Measurements from ENCODE around the gene TMPRSS9. TPM values are rescaled to one million over a fixed set of nuclear protein-coding genes. Genes with fewer than 3 reads are reported as not detected.

Gene TMPRSS9
- total RNA-seq, 2 donors from 2014 or later = 0.25 TPM; not detected in 1

DNA sequence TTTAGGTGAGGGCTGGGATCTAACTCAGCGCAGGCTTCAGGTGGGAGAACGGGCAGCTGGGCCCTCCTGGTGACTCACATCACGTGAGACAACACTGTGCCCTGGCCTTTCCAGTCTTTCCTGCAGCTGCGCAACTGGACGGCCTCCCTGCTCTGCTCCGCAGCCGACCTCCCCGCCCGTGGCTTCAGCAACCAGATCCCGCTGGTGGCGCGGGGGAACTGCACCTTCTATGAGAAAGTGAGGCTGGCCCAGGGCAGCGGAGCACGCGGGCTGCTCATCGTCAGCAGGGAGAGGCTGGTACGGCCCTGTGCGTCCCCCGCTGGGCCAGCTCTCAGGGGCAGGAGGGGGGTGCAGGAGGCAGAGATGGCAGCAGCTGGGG is 22.7 kb upstream of the TMPRSS9 start:
- intact Hi-C loops (cut with DNase I) = no loop called here
- Histone ChIP-seq H3K27me3 (no peaks in the 10 kb centered on the region), H3K4me1 (peaks cover 11% of the 10 kb centered on the region), H3K36me3 (no peaks in the 10 kb centered on the region), H3K27ac (no peak overlapping the region), H3K4me3 (no peak overlapping the region), H3K9me3 (no peaks in the 10 kb centered on the region), H3K9ac (ENCODE audit: low read depth in 2 of 2, low read length in 2 of 2) (no peak overlapping the region)
- no peak for TF ChIP-seq CTCF (IDR thresholded peaks at IDR 0.05)
- no peak for DNase-seq

DNA sequence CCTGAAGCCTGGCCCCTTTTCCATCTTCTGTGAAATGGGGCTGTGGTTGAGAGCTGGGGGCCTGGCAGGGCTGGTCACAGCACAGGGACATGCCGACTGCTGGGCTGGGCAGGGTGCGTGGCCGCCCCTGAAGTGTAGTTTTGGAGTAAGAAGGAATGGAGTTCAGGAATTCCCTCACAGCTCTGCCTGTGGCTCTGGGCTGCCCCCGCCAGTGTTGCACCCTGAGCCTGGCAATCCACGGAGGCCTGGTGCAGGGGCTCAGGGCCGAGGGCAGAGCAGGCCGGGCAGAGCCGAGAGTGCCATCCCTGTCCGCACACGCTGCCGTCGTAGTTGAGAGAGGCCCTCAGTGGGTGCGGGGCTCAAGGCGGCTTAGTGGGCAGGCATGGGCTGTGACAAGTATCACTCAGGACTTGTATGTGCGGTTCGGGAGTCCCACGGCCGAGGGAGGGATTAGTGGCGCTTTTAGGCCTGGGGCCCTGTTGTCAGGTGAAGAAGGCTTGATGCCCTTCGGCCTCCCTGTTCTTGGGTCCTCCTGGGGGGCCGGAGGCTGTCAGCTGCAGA is 21.9 kb upstream of the TMPRSS9 start:
- TF ChIP-seq CTCF (IDR thresholded peaks at IDR 0.05) = no peak
- H3K9me3 ChIP-seq = no peaks in the 10 kb centered on the region
- intact Hi-C loops (cut with DNase I) = no loop called here
- H3K9ac ChIP-seq (ENCODE audit: low read depth in 2 of 2, low read length in 2 of 2) = no peak overlapping the region
- H3K4me3 ChIP-seq = no peak overlapping the region
- H3K27me3 ChIP-seq = no peaks in the 10 kb centered on the region
- no peak overlapping the region for H3K27ac ChIP-seq
- H3K4me1 ChIP-seq = peaks cover 7% of the 10 kb centered on the region
- DNase-seq = no peak
- H3K36me3 ChIP-seq = no peaks in the 10 kb centered on the region

GRCh38 chr19:2338751-2339643 is 21.1 kb upstream of the TMPRSS9 start:
- Histone ChIP-seq H3K27ac (no peak overlapping the region), H3K27me3 (no peaks in the 10 kb centered on the region), H3K9me3 (no peaks in the 10 kb centered on the region), H3K9ac (ENCODE audit: low read depth in 2 of 2, low read length in 2 of 2) (no peak overlapping the region), H3K36me3 (no peaks in the 10 kb centered on the region), H3K4me1 (peaks cover under 1% of the 10 kb centered on the region), H3K4me3 (no peak overlapping the region)
- TF ChIP-seq CTCF (IDR thresholded peaks at IDR 0.05) = no peak
- DNase-seq = no peak
- intact Hi-C loops (cut with DNase I) = no loop called here

DNA sequence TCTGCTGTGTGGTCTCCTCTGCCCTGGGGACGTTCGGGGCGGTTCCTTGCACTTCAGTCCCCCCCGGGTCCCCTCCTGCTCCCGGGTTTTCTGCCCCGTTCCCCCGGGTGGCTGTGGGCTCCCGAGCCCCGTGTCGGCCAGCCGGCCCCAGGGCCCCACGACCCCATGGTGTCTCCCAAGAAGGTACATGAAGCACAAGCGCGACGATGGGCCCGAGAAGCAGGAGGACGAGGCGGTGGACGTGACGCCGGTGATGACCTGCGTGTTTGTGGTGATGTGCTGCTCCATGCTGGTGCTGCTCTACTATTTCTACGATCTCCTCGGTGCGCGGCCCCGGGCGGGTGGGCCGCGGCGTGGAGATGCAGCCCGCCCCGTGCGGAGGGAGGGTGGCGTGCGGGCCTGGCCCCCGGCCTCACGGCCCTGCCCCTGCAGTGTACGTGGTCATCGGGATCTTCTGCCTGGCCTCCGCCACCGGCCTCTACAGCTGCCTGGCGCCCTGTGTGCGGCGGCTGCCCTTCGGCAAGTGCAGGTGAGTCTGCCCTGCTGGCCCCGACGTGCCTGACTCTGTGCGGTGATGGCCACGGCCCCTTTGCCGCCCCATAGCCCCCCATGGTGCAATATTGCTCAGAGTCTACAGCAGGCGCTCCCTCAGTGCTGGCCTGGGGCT is 20.3 kb upstream of the TMPRSS9 start:
- Histone ChIP-seq H3K27me3 (no peaks in the 10 kb centered on the region), H3K9me3 (no peaks in the 10 kb centered on the region), H3K36me3 (no peaks in the 10 kb centered on the region), H3K4me1 (no peaks in the 10 kb centered on the region), H3K4me3 (no peak overlapping the region), H3K27ac (no peak overlapping the region), H3K9ac (ENCODE audit: low read depth in 2 of 2, low read length in 2 of 2) (no peak overlapping the region)
- TF ChIP-seq CTCF (IDR thresholded peaks at IDR 0.05) = no peak
- intact Hi-C loops (cut with DNase I) = no loop called here
- no peak for DNase-seq

DNA sequence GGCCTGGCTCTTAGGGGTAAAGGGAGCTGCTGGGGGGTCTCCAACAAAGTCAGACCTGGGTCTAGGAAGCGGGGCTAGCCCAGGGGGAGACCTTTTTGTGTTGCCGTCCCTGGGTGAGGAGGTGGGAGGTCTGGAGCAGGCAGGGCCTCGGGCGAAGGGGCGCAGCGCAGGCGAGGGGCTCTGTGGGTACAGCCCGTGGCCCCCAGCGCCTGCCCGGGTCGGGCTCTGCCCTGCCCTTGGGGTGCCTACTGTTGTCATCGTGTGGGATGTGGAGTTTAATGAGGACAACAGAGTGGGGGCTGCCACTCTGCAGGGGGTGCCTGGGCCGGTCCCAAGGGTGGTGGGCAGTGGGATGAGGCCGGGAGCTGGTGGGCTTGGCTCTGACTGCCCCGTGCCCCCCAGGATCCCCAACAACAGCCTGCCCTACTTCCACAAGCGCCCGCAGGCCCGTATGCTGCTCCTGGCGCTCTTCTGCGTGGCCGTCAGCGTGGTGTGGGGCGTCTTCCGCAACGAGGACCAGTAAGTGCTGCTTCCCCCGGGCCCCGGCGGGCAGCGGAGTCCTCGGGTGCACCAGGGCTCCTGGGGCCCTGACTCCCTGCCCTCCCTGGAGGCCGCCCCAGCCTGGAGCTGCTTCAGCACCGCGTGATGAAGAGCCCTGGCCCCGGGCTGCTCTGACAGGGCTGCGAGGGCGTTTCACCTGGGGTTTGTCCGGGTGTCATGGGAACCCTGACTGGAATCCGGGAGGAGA is 19.4 kb upstream of the TMPRSS9 start:
- H3K27me3 ChIP-seq = no peaks in the 10 kb centered on the region
- H3K36me3 ChIP-seq = no peaks in the 10 kb centered on the region
- H3K9me3 ChIP-seq = no peaks in the 10 kb centered on the region
- intact Hi-C loops (cut with DNase I) = no loop called here
- no peak for DNase-seq
- no peaks in the 10 kb centered on the region for H3K4me1 ChIP-seq
- H3K4me3 ChIP-seq = no peak overlapping the region
- TF ChIP-seq CTCF (IDR thresholded peaks at IDR 0.05) = no peak
- no peak overlapping the region for H3K9ac ChIP-seq (ENCODE audit: low read depth in 2 of 2, low read length in 2 of 2)
- H3K27ac ChIP-seq = no peak overlapping the region

Measured in colonic mucosa (tissue), 4 donors.